ENCODE measurements around the gene AQP3. TPM values are rescaled to one million over a fixed set of nuclear protein-coding genes. Genes with fewer than 3 reads are reported as not detected.

Gene AQP3
- total and polyA plus RNA-seq, 2 of the 4 experiments (the other 2 are of a cell fraction) = 3.8 to 12.2 TPM

DNA sequence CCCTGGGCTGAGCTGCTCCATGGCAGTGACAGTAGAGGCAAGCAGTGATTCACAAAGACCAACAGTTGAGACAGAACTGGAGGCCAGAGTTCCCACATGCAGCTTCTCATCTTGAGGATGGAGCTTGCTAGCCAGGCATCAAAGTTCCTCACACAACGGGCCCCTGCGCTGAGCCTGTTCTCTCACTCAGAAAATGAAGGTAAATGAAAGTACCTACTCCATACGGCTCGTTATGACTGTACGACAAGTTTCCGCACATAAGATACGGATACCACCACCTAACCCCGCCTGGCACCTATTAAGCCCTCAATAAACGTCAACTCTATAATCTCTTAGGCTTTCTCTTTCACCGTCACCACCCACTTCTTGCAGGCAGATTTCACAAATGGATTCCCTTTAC is 13.5 kb upstream of the AQP3 start:
- no peak for TF ChIP-seq RFX5 (IDR thresholded peaks at IDR 0.05; ENCODE audit: low read depth, low read length)
- TF ChIP-seq MAZ (IDR thresholded peaks at IDR 0.05; ENCODE audit: borderline replicate concordance, low read depth, low read length) = no peak
- no peak for TF ChIP-seq NFE2L2 (IDR thresholded peaks at IDR 0.05; ENCODE audit: low read depth, low read length)
- TF ChIP-seq, protein P1, sequence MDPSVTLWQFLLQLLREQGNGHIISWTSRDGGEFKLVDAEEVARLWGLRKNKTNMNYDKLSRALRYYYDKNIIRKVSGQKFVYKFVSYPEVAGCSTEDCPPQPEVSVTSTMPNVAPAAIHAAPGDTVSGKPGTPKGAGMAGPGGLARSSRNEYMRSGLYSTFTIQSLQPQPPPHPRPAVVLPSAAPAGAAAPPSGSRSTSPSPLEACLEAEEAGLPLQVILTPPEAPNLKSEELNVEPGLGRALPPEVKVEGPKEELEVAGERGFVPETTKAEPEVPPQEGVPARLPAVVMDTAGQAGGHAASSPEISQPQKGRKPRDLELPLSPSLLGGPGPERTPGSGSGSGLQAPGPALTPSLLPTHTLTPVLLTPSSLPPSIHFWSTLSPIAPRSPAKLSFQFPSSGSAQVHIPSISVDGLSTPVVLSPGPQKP (IDR thresholded peaks at IDR 0.05; ENCODE audit: borderline replicate concordance, low read depth, low read length) = no peak
- no peak for TF ChIP-seq CHD1 (IDR thresholded peaks at IDR 0.05; ENCODE audit: low read depth, low read length)
- no peak for TF ChIP-seq MAFK (IDR thresholded peaks at IDR 0.05; ENCODE audit: low read depth, low read length)
- TF ChIP-seq RAD21 (IDR thresholded peaks at IDR 0.05; ENCODE audit: low read length) = no peak
- no peak for TF ChIP-seq POLR2A (IDR thresholded peaks at IDR 0.05; ENCODE audit: low read depth, low read length)
- no peak for TF ChIP-seq SMC3 (IDR thresholded peaks at IDR 0.05; ENCODE audit: low read depth, low read length)
- no peak for TF ChIP-seq FOS (IDR thresholded peaks at IDR 0.05; ENCODE audit: low read depth, low read length)
- TF ChIP-seq RCOR1 (IDR thresholded peaks at IDR 0.05; ENCODE audit: insufficient replicate concordance, low read length) = no peak
- TF ChIP-seq MXI1 (IDR thresholded peaks at IDR 0.05; ENCODE audit: borderline replicate concordance, low read depth, low read length) = no peak
- TF ChIP-seq, protein P2, sequence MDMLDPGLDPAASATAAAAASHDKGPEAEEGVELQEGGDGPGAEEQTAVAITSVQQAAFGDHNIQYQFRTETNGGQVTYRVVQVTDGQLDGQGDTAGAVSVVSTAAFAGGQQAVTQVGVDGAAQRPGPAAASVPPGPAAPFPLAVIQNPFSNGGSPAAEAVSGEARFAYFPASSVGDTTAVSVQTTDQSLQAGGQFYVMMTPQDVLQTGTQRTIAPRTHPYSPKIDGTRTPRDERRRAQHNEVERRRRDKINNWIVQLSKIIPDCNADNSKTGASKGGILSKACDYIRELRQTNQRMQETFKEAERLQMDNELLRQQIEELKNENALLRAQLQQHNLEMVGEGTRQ (IDR thresholded peaks at IDR 0.05; ENCODE audit: low read depth, low read length) = no peak
- TF ChIP-seq CEBPB (IDR thresholded peaks at IDR 0.05; ENCODE audit: low read depth, low read length) = no peak
- no peak for TF ChIP-seq BHLHE40 (IDR thresholded peaks at IDR 0.05; ENCODE audit: low read depth, low read length)
- TF ChIP-seq, protein P3, sequence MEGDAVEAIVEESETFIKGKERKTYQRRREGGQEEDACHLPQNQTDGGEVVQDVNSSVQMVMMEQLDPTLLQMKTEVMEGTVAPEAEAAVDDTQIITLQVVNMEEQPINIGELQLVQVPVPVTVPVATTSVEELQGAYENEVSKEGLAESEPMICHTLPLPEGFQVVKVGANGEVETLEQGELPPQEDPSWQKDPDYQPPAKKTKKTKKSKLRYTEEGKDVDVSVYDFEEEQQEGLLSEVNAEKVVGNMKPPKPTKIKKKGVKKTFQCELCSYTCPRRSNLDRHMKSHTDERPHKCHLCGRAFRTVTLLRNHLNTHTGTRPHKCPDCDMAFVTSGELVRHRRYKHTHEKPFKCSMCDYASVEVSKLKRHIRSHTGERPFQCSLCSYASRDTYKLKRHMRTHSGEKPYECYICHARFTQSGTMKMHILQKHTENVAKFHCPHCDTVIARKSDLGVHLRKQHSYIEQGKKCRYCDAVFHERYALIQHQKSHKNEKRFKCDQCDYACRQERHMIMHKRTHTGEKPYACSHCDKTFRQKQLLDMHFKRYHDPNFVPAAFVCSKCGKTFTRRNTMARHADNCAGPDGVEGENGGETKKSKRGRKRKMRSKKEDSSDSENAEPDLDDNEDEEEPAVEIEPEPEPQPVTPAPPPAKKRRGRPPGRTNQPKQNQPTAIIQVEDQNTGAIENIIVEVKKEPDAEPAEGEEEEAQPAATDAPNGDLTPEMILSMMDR (conservative IDR thresholded peaks at IDR 0.05; ENCODE audit: low read depth, low read length) = no peak
- in situ Hi-C loops (cut with MboI; ENCODE audit: low sequenced_read_pairs) (no loop called here), intact Hi-C loops (cut with micrococcal nuclease) (no loop called here), dilution Hi-C loops (cut with HindIII; ENCODE audit: low sequenced_read_pairs, unreplicated experiment) (loop anchor here (25.0 kb wide), 1 partner anchor 174 kb away; the partner anchor contains the start of gene NFX1)
- no peak overlapping the region for H3K27ac ChIP-seq (ENCODE audit: insufficient read depth, low read length)
- H4K91ac ChIP-seq (ENCODE audit: insufficient read depth, low read depth, low read length) = no peak overlapping the region
- H3K36me3 ChIP-seq (ENCODE audit: control insufficient read depth, insufficient read depth, low read length) = peaks cover 51% of the 10 kb centered on the region
- no peak overlapping the region for H3K9ac ChIP-seq (ENCODE audit: low read depth, low read length)
- no peak overlapping the region for H2AFZ ChIP-seq (replicated peaks; ENCODE audit: low read length, poor library complexity)
- 91% methylated on average over 5 of the region's 10 CpGs; no CpG with 5 or more reads in 1 of the 2 experiments for WGBS, 2 experiments (ENCODE audit: extremely low coverage in 2 of 2, insufficient read length in 1 of 2)
- no peak overlapping the region for H3K14ac ChIP-seq (replicated peaks; ENCODE audit: low read depth, low read length)
- no peak overlapping the region for H3K4me2 ChIP-seq (ENCODE audit: low read depth, low read length)
- H3K9me3 ChIP-seq (ENCODE audit: control insufficient read depth, insufficient read depth, low read length) = no peaks in the 10 kb centered on the region
- peaks cover 7% of the 10 kb centered on the region; the same call in 1 of the 2 replicates for H3K9me1 ChIP-seq (ENCODE audit: insufficient read depth, low read length)
- no peak overlapping the region for H3K4ac ChIP-seq (ENCODE audit: low read depth, low read length)
- H3K27me3 ChIP-seq (ENCODE audit: control insufficient read depth, insufficient read depth, low read length) = no peaks in the 10 kb centered on the region
- H2AK9ac ChIP-seq (replicated peaks; ENCODE audit: low read depth, low read length, poor library complexity) = peak overlapping the region; percentile 3
- H4K8ac ChIP-seq (ENCODE audit: low read depth in 2 of 2, low read length in 2 of 2) = no peak overlapping the region
- no TSS peak for BruUV-seq (replicated peaks)
- no peak overlapping the region for H4K5ac ChIP-seq (ENCODE audit: low read depth, low read length)
- no peak overlapping the region for H2BK120ac ChIP-seq (ENCODE audit: low read depth, low read length)
- no peak overlapping the region for H2AK5ac ChIP-seq (ENCODE audit: low read depth, low read length)
- H3K23ac ChIP-seq (ENCODE audit: low read depth, low read length) = no peak overlapping the region
- H3K4me1 ChIP-seq (ENCODE audit: control insufficient read depth, insufficient read depth, low read length) = peaks cover 4% of the 10 kb centered on the region
- H3K18ac ChIP-seq (ENCODE audit: low read depth, low read length) = no peak overlapping the region
- no peak overlapping the region for H2BK20ac ChIP-seq (ENCODE audit: low read depth, low read length)
- H3K56ac ChIP-seq (ENCODE audit: extremely low read depth, insufficient read depth, low read length) = no peak overlapping the region
- no peak overlapping the region for H2BK5ac ChIP-seq (ENCODE audit: low read depth, low read length, poor library complexity, severe bottlenecking)
- H3K4me3 ChIP-seq (ENCODE audit: insufficient read depth, low read depth, low read length) = no peak overlapping the region
- H2BK15ac ChIP-seq (ENCODE audit: low read depth, low read length) = no peak overlapping the region
- DNase-seq (no peak), ATAC-seq (ENCODE audit: low read depth) (no peak)
- POLR2A ChIA-PET (ENCODE audit: unreplicated experiment) = no interaction called here
- H4K20me1 ChIP-seq (ENCODE audit: insufficient read depth, low read length) = no peaks in the 10 kb centered on the region; the same call in 1 of the 2 replicates
- CTCF ChIA-PET = no interaction called here
- peaks cover 0 to 4% of the 10 kb centered on the region in 2 experiments; a peak in 1 of 4 replicates for H3K79me1 ChIP-seq (ENCODE audit: low read depth in 1 of 2, low read length in 2 of 2)
